ENCODE data around the gene DGKI.

DNA sequence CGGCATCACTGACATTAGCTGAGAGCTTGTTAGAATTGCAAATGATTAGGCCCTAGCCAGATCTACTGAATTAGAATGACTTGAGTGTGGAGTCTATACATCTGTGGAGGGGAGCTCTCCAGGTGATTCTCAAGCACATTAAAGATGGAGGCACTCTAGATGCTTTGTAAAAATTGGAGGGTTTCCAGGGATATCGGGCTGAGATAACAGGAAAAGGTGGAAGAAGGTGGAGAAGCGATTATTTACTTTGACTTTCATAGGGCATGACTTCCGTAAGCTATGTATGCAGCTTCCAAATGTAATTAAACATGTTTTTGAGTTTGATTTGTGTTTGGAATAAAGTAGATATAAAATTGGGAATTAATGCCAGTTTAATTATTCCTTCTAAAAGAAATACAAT, 268.2 kb downstream of the DGKI start:
- TF ChIP-seq, protein P1, sequence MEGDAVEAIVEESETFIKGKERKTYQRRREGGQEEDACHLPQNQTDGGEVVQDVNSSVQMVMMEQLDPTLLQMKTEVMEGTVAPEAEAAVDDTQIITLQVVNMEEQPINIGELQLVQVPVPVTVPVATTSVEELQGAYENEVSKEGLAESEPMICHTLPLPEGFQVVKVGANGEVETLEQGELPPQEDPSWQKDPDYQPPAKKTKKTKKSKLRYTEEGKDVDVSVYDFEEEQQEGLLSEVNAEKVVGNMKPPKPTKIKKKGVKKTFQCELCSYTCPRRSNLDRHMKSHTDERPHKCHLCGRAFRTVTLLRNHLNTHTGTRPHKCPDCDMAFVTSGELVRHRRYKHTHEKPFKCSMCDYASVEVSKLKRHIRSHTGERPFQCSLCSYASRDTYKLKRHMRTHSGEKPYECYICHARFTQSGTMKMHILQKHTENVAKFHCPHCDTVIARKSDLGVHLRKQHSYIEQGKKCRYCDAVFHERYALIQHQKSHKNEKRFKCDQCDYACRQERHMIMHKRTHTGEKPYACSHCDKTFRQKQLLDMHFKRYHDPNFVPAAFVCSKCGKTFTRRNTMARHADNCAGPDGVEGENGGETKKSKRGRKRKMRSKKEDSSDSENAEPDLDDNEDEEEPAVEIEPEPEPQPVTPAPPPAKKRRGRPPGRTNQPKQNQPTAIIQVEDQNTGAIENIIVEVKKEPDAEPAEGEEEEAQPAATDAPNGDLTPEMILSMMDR (tag by site-specific recombination; IDR thresholded peaks at IDR 0.05): no peak
- TF ChIP-seq, protein P2, sequence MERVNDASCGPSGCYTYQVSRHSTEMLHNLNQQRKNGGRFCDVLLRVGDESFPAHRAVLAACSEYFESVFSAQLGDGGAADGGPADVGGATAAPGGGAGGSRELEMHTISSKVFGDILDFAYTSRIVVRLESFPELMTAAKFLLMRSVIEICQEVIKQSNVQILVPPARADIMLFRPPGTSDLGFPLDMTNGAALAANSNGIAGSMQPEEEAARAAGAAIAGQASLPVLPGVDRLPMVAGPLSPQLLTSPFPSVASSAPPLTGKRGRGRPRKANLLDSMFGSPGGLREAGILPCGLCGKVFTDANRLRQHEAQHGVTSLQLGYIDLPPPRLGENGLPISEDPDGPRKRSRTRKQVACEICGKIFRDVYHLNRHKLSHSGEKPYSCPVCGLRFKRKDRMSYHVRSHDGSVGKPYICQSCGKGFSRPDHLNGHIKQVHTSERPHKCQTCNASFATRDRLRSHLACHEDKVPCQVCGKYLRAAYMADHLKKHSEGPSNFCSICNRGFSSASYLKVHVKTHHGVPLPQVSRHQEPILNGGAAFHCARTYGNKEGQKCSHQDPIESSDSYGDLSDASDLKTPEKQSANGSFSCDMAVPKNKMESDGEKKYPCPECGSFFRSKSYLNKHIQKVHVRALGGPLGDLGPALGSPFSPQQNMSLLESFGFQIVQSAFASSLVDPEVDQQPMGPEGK (tag by site-specific recombination; IDR thresholded peaks at IDR 0.05): no peak
- TF ChIP-seq GLI4 (tag by site-specific recombination; IDR thresholded peaks at IDR 0.05): no peak
- TF ChIP-seq ZNF416 (tag by site-specific recombination; IDR thresholded peaks at IDR 0.05): no peak
- no peak for TF ChIP-seq ZNF654 (tag by site-specific recombination; IDR thresholded peaks at IDR 0.05; ENCODE audit: low read depth)
- TF ChIP-seq ZFP41 (tag by site-specific recombination; IDR thresholded peaks at IDR 0.05; ENCODE audit: borderline replicate concordance): no peak
- no peak for TF ChIP-seq ZSCAN30 (tag by site-specific recombination; IDR thresholded peaks at IDR 0.05)
- TF ChIP-seq ZNF350 (tag by site-specific recombination; IDR thresholded peaks at IDR 0.05): no peak
- no peak for TF ChIP-seq ZNF658 (tag by site-specific recombination; IDR thresholded peaks at IDR 0.05)
- TF ChIP-seq, protein P3, sequence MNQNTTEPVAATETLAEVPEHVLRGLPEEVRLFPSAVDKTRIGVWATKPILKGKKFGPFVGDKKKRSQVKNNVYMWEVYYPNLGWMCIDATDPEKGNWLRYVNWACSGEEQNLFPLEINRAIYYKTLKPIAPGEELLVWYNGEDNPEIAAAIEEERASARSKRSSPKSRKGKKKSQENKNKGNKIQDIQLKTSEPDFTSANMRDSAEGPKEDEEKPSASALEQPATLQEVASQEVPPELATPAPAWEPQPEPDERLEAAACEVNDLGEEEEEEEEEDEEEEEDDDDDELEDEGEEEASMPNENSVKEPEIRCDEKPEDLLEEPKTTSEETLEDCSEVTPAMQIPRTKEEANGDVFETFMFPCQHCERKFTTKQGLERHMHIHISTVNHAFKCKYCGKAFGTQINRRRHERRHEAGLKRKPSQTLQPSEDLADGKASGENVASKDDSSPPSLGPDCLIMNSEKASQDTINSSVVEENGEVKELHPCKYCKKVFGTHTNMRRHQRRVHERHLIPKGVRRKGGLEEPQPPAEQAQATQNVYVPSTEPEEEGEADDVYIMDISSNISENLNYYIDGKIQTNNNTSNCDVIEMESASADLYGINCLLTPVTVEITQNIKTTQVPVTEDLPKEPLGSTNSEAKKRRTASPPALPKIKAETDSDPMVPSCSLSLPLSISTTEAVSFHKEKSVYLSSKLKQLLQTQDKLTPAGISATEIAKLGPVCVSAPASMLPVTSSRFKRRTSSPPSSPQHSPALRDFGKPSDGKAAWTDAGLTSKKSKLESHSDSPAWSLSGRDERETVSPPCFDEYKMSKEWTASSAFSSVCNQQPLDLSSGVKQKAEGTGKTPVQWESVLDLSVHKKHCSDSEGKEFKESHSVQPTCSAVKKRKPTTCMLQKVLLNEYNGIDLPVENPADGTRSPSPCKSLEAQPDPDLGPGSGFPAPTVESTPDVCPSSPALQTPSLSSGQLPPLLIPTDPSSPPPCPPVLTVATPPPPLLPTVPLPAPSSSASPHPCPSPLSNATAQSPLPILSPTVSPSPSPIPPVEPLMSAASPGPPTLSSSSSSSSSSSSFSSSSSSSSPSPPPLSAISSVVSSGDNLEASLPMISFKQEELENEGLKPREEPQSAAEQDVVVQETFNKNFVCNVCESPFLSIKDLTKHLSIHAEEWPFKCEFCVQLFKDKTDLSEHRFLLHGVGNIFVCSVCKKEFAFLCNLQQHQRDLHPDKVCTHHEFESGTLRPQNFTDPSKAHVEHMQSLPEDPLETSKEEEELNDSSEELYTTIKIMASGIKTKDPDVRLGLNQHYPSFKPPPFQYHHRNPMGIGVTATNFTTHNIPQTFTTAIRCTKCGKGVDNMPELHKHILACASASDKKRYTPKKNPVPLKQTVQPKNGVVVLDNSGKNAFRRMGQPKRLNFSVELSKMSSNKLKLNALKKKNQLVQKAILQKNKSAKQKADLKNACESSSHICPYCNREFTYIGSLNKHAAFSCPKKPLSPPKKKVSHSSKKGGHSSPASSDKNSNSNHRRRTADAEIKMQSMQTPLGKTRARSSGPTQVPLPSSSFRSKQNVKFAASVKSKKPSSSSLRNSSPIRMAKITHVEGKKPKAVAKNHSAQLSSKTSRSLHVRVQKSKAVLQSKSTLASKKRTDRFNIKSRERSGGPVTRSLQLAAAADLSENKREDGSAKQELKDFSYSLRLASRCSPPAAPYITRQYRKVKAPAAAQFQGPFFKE (tag by site-specific recombination; IDR thresholded peaks at IDR 0.05; ENCODE audit: borderline replicate concordance): no peak
- no peak for TF ChIP-seq ZNF600 (tag by site-specific recombination; IDR thresholded peaks at IDR 0.05)
